Activated naive CD4-positive, alpha-beta T cell treated with anti-CD3 and anti-CD28 coated beads, Interleukin-2, amount 10 ng/mL, durations not matched to agents 7 days and 5 days (primary cell): Measurements from ENCODE around the gene PON2.
A peak's percentile ranks its signal among the peaks of the same experiment; 100 is the strongest.

Experiments
- CTCF ChIA-PET: fragments of 350-600 bp; sonication (Branson Sonifier 250); formaldehyde crosslinking; loops from one replicate; lab custom pipeline; 2021; ENCODE audit warnings: antibody characterized with exemption; lab: Charles Lee
- DNase-seq: peaks from one replicate; pipeline ENCODE4 v3.0.0-alpha.2; 2020
- H3K27ac Mint-ChIP-seq: one replicate; pipeline ENCODE4 v1.8.0; 2021; ENCODE audit warnings: mild to moderate bottlenecking, moderate library complexity, mixed read lengths
- H3K27me3 Mint-ChIP-seq: one replicate; pipeline ENCODE4 v1.8.0; 2021; ENCODE audit warnings: mild to moderate bottlenecking, mixed read lengths
- H3K36me3 Mint-ChIP-seq: one replicate; pipeline ENCODE4 v1.8.0; 2021; ENCODE audit warnings: mixed read lengths
- H3K4me1 Mint-ChIP-seq: one replicate; pipeline ENCODE4 v1.8.0; 2021; ENCODE audit warnings: mixed read lengths
- H3K4me3 Mint-ChIP-seq: one replicate; pipeline ENCODE4 v1.8.0; 2021; ENCODE audit warnings: mild to moderate bottlenecking, moderate library complexity, mixed read lengths
- H3K9me3 Mint-ChIP-seq: one replicate; pipeline ENCODE4 v1.8.0; 2021; ENCODE audit warnings: mixed read lengths

PON2 gene

GRCh38 chr7:95434557-95435421 is at the start of gene PON2:
TSS of gene PON2 (minus strand) at chr7:95435028. CDS start at chr7:95434951, 77 bp downstream.
- peak; percentile 47 for DNase-seq
- H3K36me3 Mint-ChIP-seq, result no peaks in the 10 kb centered on the region
- H3K27ac Mint-ChIP-seq, result peak within 1 kb of the TSS; percentile 70
- peaks cover 5% of the 10 kb centered on the region for H3K27me3 Mint-ChIP-seq
- peaks cover 13% of the 10 kb centered on the region for H3K4me1 Mint-ChIP-seq
- CTCF ChIA-PET, result no interaction called here
- H3K4me3 Mint-ChIP-seq, result peak within 1 kb of the TSS; percentile 66
- H3K9me3 Mint-ChIP-seq, result no peaks in the 10 kb centered on the region

- no peak overlapping the region for H3K27ac Mint-ChIP-seq
- peaks cover 12% of the 10 kb centered on the region for H3K27me3 Mint-ChIP-seq
- DNase-seq, result no peak
- H3K4me1 Mint-ChIP-seq, result no peaks in the 10 kb centered on the region
- CTCF ChIA-PET, result interaction anchor here (2.7 kb wide), 1 partner anchor 8 kb away, joined by 9 read pairs; no protein-coding TSS in a partner anchor
- H3K9me3 Mint-ChIP-seq, result no peaks in the 10 kb centered on the region
- H3K36me3 Mint-ChIP-seq, result no peaks in the 10 kb centered on the region
- H3K4me3 Mint-ChIP-seq, result no peak overlapping the region
Observed at GRCh38 chr7:95482424-95482823, 47.6 kb upstream of the PON2 start.

- Mint-ChIP-seq H3K4me3 (no peak overlapping the region), H3K36me3 (no peaks in the 10 kb centered on the region), H3K27ac (no peak overlapping the region), H3K27me3 (peaks cover 12% of the 10 kb centered on the region), H3K4me1 (no peaks in the 10 kb centered on the region), H3K9me3 (no peaks in the 10 kb centered on the region)
- CTCF ChIA-PET, result interaction anchor here (2.2 to 2.7 kb wide), 2 partner anchors 9 to 30 kb away, joined by 7 to 9 read pairs; no protein-coding TSS in a partner anchor
- DNase-seq, result no peak
Observed at GRCh38 chr7:95481271-95482165, 46.7 kb upstream of the PON2 start.

- H3K9me3 Mint-ChIP-seq, result no peaks in the 10 kb centered on the region
- no peaks in the 10 kb centered on the region for H3K4me1 Mint-ChIP-seq
- H3K36me3 Mint-ChIP-seq, result no peaks in the 10 kb centered on the region
- DNase-seq, result no peak
- CTCF ChIA-PET, result interaction anchor here (0.7 to 2.7 kb wide), 4 partner anchors 10 to 32 kb away, joined by 3 to 9 read pairs (median 6); no protein-coding TSS in a partner anchor
- H3K27ac Mint-ChIP-seq, result no peak overlapping the region
- no peak overlapping the region for H3K4me3 Mint-ChIP-seq
- peaks cover 12% of the 10 kb centered on the region for H3K27me3 Mint-ChIP-seq
Observed at GRCh38 chr7:95479992-95480624, 45.3 kb upstream of the PON2 start.

- DNase-seq, result no peak
- Mint-ChIP-seq H3K9me3 (no peaks in the 10 kb centered on the region), H3K27me3 (peaks cover 12% of the 10 kb centered on the region), H3K36me3 (no peaks in the 10 kb centered on the region), H3K4me3 (no peak overlapping the region), H3K4me1 (no peaks in the 10 kb centered on the region), H3K27ac (no peak overlapping the region)
- CTCF ChIA-PET, result interaction anchor here (1.2 to 4.8 kb wide), 6 partner anchors 11 to 1029 kb away, joined by 3 to 32 read pairs (median 18); partner anchors contain the start of gene PON3
Observed at GRCh38 chr7:95478272-95479037, 43.6 kb upstream of the PON2 start.

DNA sequence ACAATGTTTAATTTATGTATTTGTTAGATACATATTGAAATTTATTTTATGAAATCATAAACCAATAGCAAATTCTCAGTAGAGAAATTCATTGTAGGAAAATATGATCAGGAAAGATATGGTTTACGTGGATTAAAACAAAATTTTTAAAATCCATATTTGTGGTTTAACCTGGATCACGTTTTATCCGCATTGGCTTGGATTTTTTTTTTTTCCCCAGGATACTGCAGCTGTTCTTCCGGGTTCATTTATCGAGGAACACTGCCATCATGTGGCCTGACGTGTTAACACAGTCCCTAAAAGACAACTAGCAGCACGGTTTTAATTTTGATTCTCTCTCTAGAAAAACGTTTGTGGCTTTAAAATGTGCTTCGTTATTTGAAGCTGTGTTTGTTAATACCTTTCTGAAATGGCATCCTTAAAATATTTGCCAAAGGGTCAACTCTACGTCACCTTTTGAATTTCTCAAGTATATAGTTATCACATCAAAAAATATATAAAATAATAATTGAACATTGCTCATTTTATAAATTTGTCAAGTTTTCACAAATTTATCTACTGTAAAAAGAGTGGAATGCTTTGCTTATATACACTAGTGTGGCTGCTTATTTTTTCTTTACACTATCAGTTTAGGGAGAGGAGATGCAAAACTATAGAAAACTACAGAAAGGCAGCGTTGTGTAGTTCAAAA is 42.2 kb upstream of the PON2 start:
- CTCF ChIA-PET, result interaction anchor here (0.7 to 4.8 kb wide), 17 partner anchors 11 to 1040 kb away, joined by 3 to 32 read pairs (median 4); partner anchors contain the start of gene PON3
- no peak overlapping the region for H3K4me3 Mint-ChIP-seq

DNA sequence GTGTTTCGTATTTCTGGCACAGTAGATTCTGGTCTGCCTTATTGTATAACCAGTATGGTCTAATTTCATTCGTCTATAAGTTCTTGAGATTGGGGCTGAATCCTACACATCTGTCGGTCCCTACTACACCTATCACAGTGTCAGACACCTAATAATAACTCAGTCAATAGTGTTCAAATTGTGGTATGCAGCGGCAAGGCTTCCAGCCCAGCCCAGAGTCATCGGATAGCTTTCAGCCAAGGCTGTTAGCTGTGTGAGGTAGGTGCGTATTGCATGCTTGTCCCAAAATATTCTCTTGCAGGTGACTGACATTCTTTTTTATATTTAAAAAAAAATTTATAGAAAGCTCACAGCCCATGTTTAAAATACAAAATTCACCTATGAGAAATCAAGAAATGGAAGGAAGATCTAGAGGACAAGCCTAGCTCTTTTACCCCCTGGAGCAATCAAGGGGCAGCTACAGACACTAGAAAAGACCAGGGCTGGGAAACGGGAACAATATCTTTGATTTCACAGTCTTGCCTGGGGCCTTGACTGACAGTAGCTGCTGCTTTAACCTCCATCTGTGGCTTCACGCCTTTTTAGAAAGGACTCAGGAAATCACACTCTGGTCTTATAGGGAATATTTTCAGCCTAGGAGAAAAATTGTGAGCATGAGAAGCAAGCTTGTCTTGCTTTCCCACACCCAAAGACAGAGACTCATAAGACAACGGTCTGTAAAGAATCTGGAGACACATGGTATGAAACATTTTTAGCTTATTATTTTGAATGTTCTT is 41.4 kb upstream of the PON2 start:
- Mint-ChIP-seq H3K27me3 (peaks cover 4% of the 10 kb centered on the region), H3K27ac (no peak overlapping the region), H3K4me3 (no peak overlapping the region), H3K36me3 (no peaks in the 10 kb centered on the region), H3K9me3 (no peaks in the 10 kb centered on the region), H3K4me1 (no peaks in the 10 kb centered on the region)
- no peak for DNase-seq
- CTCF ChIA-PET, result interaction anchor here (0.7 to 4.8 kb wide), 15 partner anchors 11 to 1039 kb away, joined by 3 to 32 read pairs (median 4); partner anchors contain the start of gene PON3

More for the DNA sequence above, 42.2 kb upstream of the PON2 start:
- Mint-ChIP-seq H3K9me3 (no peaks in the 10 kb centered on the region), H3K36me3 (no peaks in the 10 kb centered on the region), H3K27me3 (peaks cover 4% of the 10 kb centered on the region), H3K4me1 (no peaks in the 10 kb centered on the region), H3K27ac (no peak overlapping the region)
- peak; percentile 66 for DNase-seq

- Mint-ChIP-seq H3K4me3 (no peak overlapping the region), H3K9me3 (no peaks in the 10 kb centered on the region), H3K27ac (no peak overlapping the region), H3K4me1 (peaks cover 6% of the 10 kb centered on the region), H3K27me3 (peaks cover 4% of the 10 kb centered on the region), H3K36me3 (no peaks in the 10 kb centered on the region)
- DNase-seq, result no peak
- CTCF ChIA-PET, result no interaction called here
Observed at GRCh38 chr7:95473276-95473985, 38.6 kb upstream of the PON2 start.

GRCh38 chr7:95472581-95473161 is 37.8 kb upstream of the PON2 start:
- no peak for DNase-seq
- CTCF ChIA-PET, result no interaction called here
- Mint-ChIP-seq H3K27ac (no peak overlapping the region), H3K27me3 (peaks cover 4% of the 10 kb centered on the region), H3K4me1 (peaks cover 6% of the 10 kb centered on the region), H3K4me3 (no peak overlapping the region), H3K36me3 (no peaks in the 10 kb centered on the region), H3K9me3 (no peaks in the 10 kb centered on the region)

DNA sequence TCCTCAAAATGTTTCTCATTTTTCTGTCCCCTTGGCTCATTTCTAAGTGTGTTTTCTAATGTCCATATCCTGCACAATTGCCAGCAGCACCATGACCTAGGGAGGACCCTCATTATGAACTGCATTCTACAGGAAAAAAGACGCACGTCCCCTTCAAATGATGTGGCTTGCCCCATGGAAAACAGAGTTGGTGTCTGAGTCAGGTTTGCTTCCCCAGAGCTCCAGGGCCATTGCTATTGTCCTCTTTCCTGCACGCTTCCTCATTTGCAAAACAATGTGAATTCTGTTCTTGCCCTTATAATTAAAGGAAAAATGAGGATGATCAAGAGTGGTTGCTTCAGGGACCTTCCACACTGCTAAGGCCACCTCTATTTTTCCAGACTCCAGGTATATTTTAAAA is 36.2 kb upstream of the PON2 start:
- Mint-ChIP-seq H3K4me1 (peaks cover 6% of the 10 kb centered on the region), H3K27me3 (peaks cover 4% of the 10 kb centered on the region), H3K36me3 (no peaks in the 10 kb centered on the region), H3K27ac (no peak overlapping the region), H3K9me3 (no peaks in the 10 kb centered on the region), H3K4me3 (no peak overlapping the region)
- CTCF ChIA-PET, result no interaction called here
- DNase-seq, result no peak

DNA sequence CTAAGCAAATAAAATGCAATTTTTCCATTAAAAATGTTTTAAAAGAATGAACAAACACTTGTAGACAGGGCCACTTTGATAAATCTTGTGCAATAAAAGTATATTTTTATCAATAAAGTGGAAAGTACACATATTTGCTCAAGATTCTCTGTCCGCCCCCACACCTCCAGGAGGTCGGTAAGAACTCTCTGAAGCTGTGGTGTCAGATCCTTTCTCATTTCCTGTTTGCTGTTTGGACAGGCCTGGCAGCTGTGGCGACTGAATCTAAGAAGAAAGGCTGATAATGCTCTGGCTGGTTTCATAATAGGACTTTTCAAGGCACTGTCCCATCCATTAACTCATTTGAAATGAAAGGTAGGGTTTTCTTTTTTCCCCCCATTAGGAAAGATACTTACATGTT is 35.6 kb upstream of the PON2 start:
- Mint-ChIP-seq H3K27ac (no peak overlapping the region), H3K27me3 (peaks cover 4% of the 10 kb centered on the region), H3K36me3 (no peaks in the 10 kb centered on the region), H3K4me3 (no peak overlapping the region), H3K9me3 (no peaks in the 10 kb centered on the region), H3K4me1 (peaks cover 6% of the 10 kb centered on the region)
- no peak for DNase-seq
- CTCF ChIA-PET, result no interaction called here
